ENCODE results near the gene DGKA.
A peak's percentile ranks its signal among the peaks of the same experiment; 100 is the strongest.

Gene DGKA

DNA sequence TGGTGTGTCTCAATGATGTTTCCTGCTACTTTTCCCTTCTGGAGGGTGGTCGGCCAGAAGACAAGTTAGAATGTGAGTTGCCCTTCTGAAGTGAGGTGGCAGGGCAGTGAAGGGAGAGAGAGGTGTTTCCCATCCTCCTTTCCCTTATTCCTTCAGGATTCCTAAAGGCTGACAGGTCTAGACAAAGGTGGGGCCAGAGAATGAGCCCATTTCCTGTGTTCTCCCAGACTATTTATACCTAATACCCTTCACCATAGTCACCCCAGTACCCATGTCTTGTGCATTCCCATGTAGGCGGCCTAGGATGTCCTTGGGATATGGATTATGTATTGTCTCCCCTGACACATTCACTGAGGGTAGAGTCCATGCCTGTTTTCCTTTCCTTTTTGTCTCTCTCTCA is 7.0 kb downstream of the DGKA start:
- TF ChIP-seq CTCF (IDR thresholded peaks at IDR 0.05; ENCODE audit: low read depth, low read length, missing control alignments): no peak
- DNase-seq (ENCODE audit: low read depth): no peak
- H3K4me3 ChIP-seq (ENCODE audit: low read depth, low read length): no peak overlapping the region

DNA sequence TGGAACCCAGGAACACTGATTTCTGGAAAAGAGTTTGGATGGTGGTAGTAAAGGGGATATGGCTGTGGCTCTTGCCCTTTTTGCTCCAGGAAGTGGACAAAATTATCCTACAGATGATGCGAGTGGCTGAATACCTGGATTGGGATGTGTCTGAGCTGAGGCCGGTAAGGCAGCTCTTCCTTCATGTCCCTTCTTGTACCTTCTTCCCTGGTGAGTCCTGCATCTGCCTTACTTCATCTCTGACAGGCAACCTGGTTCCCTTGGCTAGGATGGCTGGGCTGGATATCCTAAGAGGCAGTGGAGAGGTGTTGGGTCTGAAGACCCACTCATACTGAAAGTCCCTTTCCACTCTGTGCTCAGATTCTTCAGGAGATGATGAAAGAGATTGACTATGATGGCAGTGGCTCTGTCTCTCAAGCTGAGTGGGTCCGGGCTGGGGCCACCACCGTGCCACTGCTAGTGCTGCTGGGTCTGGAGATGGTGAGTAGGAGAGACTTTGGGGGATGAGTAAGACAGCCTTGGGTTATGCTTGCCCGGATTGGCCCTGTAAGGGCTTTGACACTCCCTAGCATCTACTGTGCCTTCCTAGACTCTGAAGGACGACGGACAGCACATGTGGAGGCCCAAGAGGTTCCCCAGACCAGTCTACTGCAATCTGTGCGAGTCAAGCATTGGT is 8.0 kb downstream of the DGKA start:
- no peak for TF ChIP-seq CTCF (IDR thresholded peaks at IDR 0.05; ENCODE audit: low read depth, low read length, missing control alignments)
- no peak overlapping the region for H3K4me3 ChIP-seq (ENCODE audit: low read depth, low read length)

DNA sequence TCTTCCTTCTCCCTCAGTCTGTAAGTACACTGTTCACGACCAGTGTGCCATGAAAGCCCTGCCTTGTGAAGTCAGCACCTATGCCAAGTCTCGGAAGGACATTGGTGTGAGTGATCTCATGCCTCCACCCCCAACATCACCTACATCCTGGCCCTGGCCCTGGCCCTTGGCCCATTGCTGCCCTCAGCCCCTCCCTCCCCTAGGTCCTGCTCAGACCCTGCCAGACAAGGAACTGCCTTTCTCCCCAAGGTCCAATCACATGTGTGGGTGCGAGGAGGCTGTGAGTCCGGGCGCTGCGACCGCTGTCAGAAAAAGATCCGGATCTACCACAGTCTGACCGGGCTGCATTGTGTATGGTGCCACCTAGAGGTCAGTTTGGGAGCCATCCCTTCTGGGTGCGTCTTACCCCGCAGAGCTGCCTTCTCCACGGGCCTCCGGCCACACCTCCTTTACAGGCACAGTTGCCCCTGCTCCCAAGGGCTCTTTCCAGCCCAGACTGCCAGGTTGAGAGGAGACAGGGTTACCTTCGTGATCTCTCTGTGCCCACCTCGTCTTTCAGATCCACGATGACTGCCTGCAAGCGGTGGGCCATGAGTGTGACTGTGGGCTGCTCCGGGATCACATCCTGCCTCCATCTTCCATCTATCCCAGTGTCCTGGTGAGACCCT is 9.2 kb downstream of the DGKA start:
- DNase-seq (ENCODE audit: low read depth): peak; percentile 62
- TF ChIP-seq CTCF (IDR thresholded peaks at IDR 0.05; ENCODE audit: low read depth, low read length, missing control alignments): peak; percentile 95
- H3K4me3 ChIP-seq (ENCODE audit: low read depth, low read length): no peak overlapping the region

More for the DNA sequence above, 8.0 kb downstream of the DGKA start:
- DNase-seq (ENCODE audit: low read depth): no peak

DNA sequence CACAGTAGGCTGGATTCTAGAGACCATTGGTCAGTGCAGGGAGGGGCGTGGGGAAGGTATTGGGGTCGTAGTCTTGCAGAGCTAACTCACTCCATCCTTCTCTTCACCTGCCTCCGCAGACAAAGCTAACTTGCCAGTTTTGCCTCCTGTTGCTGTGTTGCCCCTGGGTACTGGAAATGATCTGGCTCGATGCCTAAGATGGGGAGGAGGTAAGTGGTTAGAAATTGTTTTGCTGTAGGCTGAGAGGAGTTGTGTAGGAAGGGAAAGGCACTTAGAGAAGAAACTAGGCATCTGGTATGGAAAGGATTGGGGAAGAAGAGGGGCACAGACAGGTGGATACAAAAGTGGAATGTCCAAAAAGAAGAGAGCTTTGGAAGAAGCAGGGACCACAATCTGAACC is 11.1 kb downstream of the DGKA start:
- H3K4me3 ChIP-seq (ENCODE audit: low read depth, low read length): no peak overlapping the region
- TF ChIP-seq CTCF (IDR thresholded peaks at IDR 0.05; ENCODE audit: low read depth, low read length, missing control alignments): no peak
- DNase-seq (ENCODE audit: low read depth): no peak

DNA sequence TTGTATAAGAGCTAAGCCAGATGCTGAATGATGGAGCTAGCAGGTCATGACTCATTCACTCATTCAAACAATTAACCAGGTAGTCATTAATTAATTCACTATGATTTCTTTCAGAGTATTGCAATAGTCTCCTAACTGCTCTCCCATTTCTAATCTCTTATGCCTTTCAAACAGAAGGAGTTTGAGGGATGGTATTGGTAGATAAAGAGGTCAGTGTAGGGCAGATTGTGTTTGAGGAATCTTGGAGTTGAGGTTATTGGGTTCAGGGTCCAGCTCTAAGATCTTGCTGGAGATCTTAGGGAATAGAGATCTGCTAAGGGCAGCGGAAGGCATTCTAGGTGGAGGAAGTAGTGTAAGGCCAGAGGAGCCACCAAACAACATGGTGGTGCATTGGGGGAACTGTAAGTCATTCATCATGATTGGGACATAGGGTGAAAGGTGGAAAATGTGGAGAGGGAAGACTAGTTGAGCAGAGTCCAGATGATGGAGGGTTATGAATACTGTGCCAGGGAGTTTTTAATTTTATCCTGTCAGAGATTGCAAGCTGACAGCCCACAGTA is 11.7 kb downstream of the DGKA start:
- no peak overlapping the region for H3K4me3 ChIP-seq (ENCODE audit: low read depth, low read length)
- TF ChIP-seq CTCF (IDR thresholded peaks at IDR 0.05; ENCODE audit: low read depth, low read length, missing control alignments): no peak
- no peak for DNase-seq (ENCODE audit: low read depth)

DNA sequence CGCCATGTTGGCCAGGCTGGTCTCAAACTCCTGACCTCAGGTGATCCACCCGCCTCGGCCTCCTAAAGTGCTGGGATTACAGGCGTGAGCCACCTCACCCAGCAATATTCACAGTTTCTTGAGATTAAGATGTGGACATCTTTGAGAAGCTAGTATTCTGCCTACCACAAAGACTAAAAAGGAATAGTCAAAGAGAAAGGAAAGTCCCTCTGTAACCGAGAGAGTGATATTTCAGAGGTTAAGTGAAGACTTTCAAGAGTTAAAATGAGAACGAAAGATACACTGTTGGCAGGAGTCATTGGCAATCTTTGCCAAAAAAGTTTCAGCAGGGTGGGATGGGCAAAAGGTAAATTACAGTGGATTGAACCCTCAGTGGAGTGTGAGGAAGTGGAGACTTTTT is 15.6 kb downstream of the DGKA start:
- no peak for TF ChIP-seq CTCF (IDR thresholded peaks at IDR 0.05; ENCODE audit: low read depth, low read length, missing control alignments)
- H3K4me3 ChIP-seq (ENCODE audit: low read depth, low read length): no peak overlapping the region
- no peak for DNase-seq (ENCODE audit: low read depth)
